Kidney tubule cell (primary cell): ENCODE measurements around the gene ITCH.
"Not testable (repeated sequence)": the region's sequence is repeated elsewhere in the genome, so short reads cannot be mapped to it uniquely, and the experiment has no call there.

ENCODE experiments used
- DNase-seq: peaks from one replicate; pipeline ENCODE4 v3.0.0-alpha.2; 2018; ENCODE audit warnings: low spot score

The ITCH gene

GRCh38 chr20:34420975-34421374 lies 57.9 kb downstream of the ITCH start:
- DNase-seq, result no peak

DNA sequence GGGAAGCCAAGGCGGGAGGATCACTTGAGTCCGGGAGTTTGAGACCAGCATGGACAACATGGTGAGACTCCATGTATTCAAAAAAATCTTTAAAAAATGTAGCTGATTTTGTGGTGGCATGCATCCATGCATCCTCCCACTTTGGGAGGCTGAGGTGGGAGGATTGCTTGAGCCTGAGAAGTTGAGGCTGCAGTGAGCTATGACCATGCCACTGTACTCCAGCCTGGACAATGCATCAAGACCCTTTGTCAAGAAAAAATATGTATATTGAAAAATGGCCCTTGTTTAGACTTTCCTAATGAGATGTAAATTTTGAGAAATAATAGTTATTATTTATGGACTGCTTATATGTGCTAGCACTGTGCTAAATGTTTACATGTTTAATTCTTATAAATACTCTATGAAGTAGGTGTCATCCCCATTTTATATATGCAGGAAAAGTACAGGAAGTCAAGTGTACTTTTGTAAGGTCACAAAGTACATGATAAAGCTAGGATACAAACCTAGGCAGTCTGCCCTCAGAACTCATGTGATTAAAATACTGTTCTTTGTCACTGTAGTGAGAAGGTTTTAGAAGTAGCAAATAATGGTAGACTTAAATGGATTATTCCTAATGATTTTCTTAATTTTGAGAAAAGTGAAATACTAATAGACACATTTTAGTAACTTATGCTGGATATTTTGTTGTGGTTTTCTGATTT lies 58.8 kb downstream of the ITCH start:
- no peak for DNase-seq

- DNase-seq, result not testable (repeated sequence)
Measured at GRCh38 chr20:34425032-34425690, 62.1 kb downstream of the ITCH start.

- no peak for DNase-seq
Measured at GRCh38 chr20:34426026-34426425, 63.0 kb downstream of the ITCH start.

DNA sequence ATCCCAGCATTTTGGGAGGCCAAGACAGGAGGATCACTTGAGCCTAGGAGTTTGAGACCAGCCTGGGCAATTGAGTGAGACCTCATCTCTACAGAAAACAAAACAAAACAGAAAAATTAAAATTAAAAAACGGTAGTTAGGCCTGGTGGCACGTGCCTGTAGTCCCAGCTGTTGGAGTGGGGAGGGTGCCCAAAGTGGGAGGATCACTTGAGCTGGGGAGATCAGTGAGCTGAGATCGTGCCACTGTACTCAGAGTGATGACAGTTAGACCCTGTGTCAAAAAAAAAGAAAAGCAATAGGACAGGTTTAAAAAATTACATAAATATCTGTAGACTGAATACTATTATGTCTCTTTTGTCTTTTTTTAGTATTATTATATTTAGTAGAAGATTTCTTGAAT lies 64.3 kb downstream of the ITCH start:
- no peak for DNase-seq

DNA sequence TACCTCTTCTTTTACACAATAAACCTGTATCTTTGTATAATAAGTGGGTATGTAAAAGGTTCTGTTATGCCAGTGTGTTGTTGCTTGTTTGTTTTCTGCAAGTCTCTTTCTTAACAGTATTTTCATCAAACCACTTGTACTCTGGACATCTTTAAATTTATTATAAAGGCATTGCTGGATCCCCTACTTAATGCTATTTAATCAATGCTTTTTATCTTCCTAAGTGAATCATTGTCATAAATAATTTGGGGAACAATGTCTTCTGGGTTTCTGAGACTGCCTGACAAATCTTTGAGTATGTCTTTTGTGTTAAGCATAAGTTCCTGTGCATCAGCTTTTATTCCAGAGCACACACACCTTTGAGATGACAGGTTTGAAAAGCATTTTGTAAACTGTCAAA lies 64.7 kb downstream of the ITCH start:
- no peak for DNase-seq

DNA sequence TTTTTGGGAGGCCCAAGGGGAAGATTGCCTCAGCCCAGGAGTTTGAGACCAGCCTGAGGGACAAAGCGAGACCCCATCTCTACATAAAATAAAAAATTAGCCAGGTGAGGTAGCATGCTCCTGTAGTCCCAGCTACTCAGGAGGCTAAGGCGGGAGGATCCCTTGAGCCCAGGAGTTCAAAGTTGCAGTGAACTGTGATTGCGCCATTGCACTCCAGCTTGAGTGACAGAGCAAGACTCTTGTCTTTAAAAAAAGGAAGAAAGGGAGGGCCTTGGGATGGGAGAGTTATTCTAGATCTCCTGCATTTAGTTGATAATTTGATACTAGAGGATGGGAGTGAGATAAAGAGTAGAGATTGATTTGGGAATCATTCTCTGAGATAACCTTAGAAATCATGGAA lies 68.1 kb downstream of the ITCH start:
- DNase-seq, result no peak

- not testable (repeated sequence) for DNase-seq
Measured at GRCh38 chr20:34432663-34433062, 69.6 kb downstream of the ITCH start.

GRCh38 chr20:34433391-34433790 lies 70.3 kb downstream of the ITCH start:
- no peak for DNase-seq

- peak; percentile 26 for DNase-seq
Measured at GRCh38 chr20:34435589-34435988, 72.5 kb downstream of the ITCH start.

GRCh38 chr20:34437330-34437986 lies 74.4 kb downstream of the ITCH start:
- DNase-seq, result no peak

DNA sequence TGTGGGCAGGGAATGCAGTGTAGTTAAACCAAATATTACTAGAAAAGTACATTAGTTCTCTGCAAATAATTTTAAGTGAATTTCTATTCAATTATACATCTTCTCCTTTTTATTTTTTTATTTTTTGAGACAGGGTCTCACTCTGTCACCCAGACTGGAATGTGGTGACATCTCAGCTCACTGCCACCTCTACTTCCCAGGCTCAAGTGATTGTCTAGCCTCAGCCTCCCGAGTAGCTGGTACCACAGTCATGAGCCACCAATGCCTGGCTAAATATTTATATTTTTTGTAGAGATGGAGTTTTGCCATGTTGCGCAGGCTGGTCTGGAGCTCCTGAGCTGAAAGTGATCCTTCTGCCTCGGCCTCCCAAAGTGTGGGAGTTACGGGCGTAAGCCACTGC lies 76.1 kb downstream of the ITCH start:
- DNase-seq, result no peak

GRCh38 chr20:34441423-34441822 lies 78.3 kb downstream of the ITCH start:
- not testable (repeated sequence) for DNase-seq

- DNase-seq, result no peak
Measured at GRCh38 chr20:34443546-34443945, 80.5 kb downstream of the ITCH start.

DNA sequence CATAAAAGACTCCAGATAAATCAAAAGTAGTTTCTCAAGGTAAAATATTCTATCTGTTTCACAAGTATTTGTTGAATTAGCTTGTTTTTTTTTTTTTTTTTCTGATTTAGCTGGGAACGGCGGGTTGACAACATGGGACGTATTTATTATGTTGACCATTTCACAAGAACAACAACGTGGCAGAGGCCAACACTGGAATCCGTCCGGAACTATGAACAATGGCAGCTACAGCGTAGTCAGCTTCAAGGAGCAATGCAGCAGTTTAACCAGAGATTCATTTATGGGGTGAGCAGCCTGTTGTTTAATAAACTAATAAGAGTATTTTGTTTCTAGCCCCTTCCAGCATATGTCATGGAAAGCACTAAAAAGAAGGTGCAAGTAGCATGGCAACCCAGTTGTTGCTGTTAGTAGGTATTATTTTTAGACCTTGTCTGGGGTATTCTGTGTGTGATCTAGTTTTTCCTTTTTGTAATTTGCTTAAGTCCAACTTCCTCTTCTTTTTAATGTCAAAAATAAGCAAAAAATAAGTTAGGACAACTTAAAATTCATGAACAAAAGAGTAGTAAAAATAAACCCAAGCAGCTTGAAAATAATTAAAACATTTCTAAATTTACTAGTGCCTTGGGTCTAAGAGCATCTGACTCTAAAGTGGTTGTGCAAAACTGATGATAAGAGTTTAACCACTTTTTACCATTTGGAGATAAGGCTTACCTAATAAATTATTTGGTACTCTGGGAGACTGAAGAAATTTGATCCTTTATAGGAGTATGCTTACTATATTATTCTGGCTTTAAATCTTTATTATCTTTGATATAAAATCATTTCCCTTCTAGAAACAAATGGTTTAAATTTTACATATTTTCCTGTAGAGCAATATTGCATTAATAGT lies 82.3 kb downstream of the ITCH start:
- no peak for DNase-seq

GRCh38 chr20:34448517-34448916 lies 85.4 kb downstream of the ITCH start:
- DNase-seq, result no peak

- no peak for DNase-seq
Measured at GRCh38 chr20:34449674-34450592, 86.9 kb downstream of the ITCH start.

DNA sequence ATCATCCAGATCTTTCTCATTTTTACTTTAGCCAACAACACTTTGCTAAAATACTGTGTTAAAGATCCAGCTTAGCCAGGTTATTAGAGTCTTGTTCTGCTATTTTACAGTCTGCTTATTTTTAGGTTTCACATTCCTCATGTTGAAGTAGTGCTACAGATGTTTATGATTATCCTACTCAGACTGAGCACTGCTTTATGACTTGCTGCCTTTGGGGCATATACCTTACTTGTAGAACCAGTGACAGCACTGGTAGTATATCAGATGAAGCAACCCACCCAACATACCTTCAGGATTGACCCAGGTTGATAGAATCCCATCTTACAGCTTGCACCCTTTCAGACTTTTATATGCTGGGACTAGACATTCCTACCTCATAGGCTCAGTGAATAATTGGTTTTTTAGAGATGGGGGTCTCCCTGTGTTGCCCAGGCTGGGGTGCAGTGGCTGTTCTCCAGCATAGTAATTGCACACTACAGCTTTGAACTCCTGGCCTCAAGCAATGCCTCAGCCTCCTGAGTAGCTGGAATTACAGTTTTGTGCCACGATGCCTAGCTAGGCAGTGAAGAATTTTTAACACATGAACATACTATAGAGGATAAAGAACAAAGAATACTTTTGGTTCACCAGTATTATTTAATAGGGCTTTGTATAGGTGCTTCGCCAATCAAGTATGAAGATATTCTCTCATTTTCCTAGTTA lies 89.4 kb downstream of the ITCH start:
- DNase-seq, result no peak

GRCh38 chr20:34458631-34459030 lies 95.6 kb downstream of the ITCH start:
- DNase-seq, result no peak

DNA sequence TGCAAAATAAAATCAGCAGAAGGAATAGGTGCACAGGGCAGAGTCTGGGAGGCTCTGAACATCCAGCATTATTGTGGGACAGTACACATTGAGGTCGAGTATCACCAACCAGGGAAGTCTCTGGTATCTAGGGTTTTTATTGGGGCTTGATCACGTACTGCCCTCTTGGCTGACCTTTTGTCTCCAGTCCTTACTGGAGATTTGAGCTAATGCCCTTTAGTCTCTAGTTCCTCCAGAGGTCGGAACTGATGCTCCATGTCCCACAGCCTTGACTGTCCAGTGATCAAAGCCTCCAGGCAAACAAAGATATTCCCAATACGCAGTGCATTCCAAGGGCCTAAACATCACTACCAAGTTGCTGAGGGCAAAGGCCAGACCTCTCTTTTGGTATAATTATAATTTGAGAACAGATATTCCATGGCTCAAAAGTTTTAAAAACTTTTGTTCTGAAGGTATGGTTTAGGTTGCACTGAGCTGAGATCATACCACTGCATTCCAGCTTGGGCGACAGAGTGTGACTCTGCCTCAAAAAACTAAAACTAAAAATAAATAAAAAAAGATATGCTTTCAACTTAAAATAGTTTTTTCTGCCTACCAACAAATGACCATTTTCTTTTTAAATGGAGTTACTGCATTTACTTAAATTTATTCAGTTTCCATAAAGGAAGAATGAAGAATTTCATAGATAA lies 96.3 kb downstream of the ITCH start:
- DNase-seq, result no peak
